Ovary (tissue), 9 donors: ENCODE measurements around the gene TRMO. TPM values are rescaled to one million over a fixed set of nuclear protein-coding genes. Genes with fewer than 3 reads are reported as not detected.

Source experiments
- DNase-seq, 5 donors: peaks; one replicate each; pipeline ENCODE4 v3.0.0-alpha.2; 2019 to 2020
- H3K27ac ChIP-seq, 2 donors: fragments of 200-600 bp; one replicate each; pipeline versions ENCODE4 v1.5.1 to v1.8.0; 2019 to 2022
- H3K27me3 ChIP-seq: fragments of 200-600 bp; one replicate; pipeline ENCODE4 v1.8.0; 2022
- H3K36me3 ChIP-seq: fragments of 200-600 bp; sonication (generic); one replicate; pipeline ENCODE4 v1.5.1; 2019
- H3K4me1 ChIP-seq: one replicate; pipeline ENCODE4 v1.8.1; 2013; ENCODE audit warnings: mild to moderate bottlenecking, moderate library complexity; ENCODE audit not compliant: insufficient read depth
- H3K4me3 ChIP-seq: fragments of 200-600 bp; sonication (generic); one replicate; pipeline ENCODE4 v1.5.1; 2017
- H3K9me3 ChIP-seq, 2 donors: fragments of 200-600 bp in 1 of 2; sonication (generic) in 1 of 2; one replicate each; pipeline versions ENCODE4 v1.5.1 to v1.8.1; 2013 to 2019; ENCODE audit warnings: mild to moderate bottlenecking in 1 of 2, moderate library complexity in 1 of 2
- EP300 ChIP-seq: sonication (generic); formaldehyde crosslinking; IDR thresholded peaks from one replicate; pipeline ENCODE4 v1.6.1; 2017; ENCODE audit warnings: antibody characterized with exemption
- WGBS, 3 donors: extraction: QIAGEN DNeasy Blood & Tissue Kit in 1 of 3; methylation state at CpG; one replicate each; pipeline versions ENCODE4 v1.1.5 to v1.1.7; 2013 to 2017; 5-methylcytosine and 5-hydroxymethylcytosine counted together
- intact Hi-C, 4 donors: fragments of 100-400 bp; cut with DNase I; formaldehyde crosslinking; loops; one replicate each; pipeline versions ENCODE4 v1.11.0 to v1.15.1; 2022 to 2023
- polyA plus RNA-seq, 2 donors: library from polyadenylated mRNA; stranded (reverse); fragments of 200-250 nt in 1 of 2; fragments of 350-450 nt in 1 of 2; fragmentation: Illumina TruSeq in 1 of 2; extraction: RNeasy Lipid Tissue Mini Kit (QIAGEN cat#74804) in 1 of 2; gene quantifications; one replicate each; pipeline ENCODE4 v1.2.3, GENCODE V29; 2013 to 2014
- small RNA-seq: library from RNA; depleted of rRNA; stranded (forward); fragments of <200 nt; gene quantifications from one replicate; pipeline ENCODE3, GENCODE V24; 2016
- total RNA-seq, 7 donors: library from RNA; depleted of rRNA in 2 of 7; stranded (reverse); fragments of >200 nt in 2 of 7; fragmentation: NEBNext Ultra II Directional in 3 of 7; extraction: Animal tissue kit (Norgen Biotek cat#: 25700) in 3 of 7; gene quantifications; one replicate each; pipeline versions ENCODE4 v1.1.0 to v1.2.4, GENCODE V29; 2016 to 2023
- donor health status: DM: no; HTN: no; CAD: no; lungs with moderate emphysema.
- donor health status: DM: no; HTN: no; CAD: no.
- donor health status: Bipolar disorder and iron deficiency.
- donor health status: DM: yes; HTN: yes; CAD: no.
- donor health status: DM: no; HTN: no; CAD: no.
- donor health status: DM: yes; HTN: yes; CAD: no.

The TRMO gene
- total and polyA plus RNA-seq, 9 donors, result 11.5 to 25.3 (median 15.3) TPM

DNA sequence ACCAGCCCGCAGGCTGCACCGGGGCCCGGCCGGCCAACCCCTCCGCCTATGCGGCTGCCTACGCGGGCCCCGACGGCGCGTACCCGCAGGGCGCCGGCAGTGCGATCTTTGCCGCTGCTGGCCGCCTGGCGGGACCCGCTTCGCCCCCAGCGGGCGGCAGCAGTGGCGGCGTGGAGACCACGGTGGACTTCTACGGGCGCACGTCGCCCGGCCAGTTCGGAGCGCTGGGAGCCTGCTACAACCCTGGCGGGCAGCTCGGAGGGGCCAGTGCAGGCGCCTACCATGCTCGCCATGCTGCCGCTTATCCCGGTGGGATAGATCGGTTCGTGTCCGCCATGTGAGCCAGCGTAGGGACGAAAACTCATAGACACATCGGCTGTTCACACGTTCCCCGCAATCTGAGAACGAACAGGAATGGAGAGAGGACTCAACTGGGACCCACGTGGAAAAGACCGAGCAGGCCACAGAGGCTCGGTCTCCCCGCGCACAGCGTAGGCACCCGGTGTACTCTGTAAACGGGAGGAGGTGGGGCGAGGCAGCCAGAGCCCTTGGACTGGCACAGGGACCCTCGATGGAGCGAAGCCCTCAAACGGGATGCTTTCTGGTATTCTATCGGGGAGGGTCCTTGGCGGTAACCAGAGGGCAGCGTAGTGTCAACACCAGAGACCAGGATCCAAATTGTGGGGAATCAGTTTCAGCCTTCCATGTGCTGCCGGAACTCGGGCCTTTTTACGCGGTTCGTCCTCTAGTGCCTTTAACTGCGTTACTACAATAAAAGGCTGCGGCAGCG lies 67.4 kb downstream of the TRMO start:
- H3K4me3 ChIP-seq, result no peak overlapping the region
- peaks cover 1% of the 10 kb centered on the region for H3K4me1 ChIP-seq
- 4 to 5% (median 4%) methylated on average over 44 to 71 of the region's 71 CpGs for WGBS, 3 donors
- H3K36me3 ChIP-seq, result no peaks in the 10 kb centered on the region
- no peak for TF ChIP-seq EP300
- H3K27me3 ChIP-seq, result peaks cover 2% of the 10 kb centered on the region
- H3K27ac ChIP-seq, result no peak overlapping the region
- no peak for DNase-seq
- intact Hi-C loops, result no loop called here
- no peaks in the 10 kb centered on the region for H3K9me3 ChIP-seq

Small RNA genes lying within 50 kb of the gene (small RNA-seq; reads per million reads assigned to genes)
- gene RF00019, result not detected

Other genes starting within 250 kb of the TRMO start
- gene XPA, start 225.2 kb downstream of the TRMO start, total RNA-seq, result 10 to 100 TPM; 13.7 to 23.6 (median 16.7) TPM
- gene XPA, start 225.2 kb downstream of the TRMO start, polyA plus RNA-seq, result 10 to 100 TPM; 16.0 to 20.4 TPM
- gene FOXE1, start 69.3 kb downstream of the TRMO start, total RNA-seq, result not detected
- not detected for gene FOXE1, start 69.3 kb downstream of the TRMO start, polyA plus RNA-seq
- under 1 TPM in 2 of 7 donors, not detected in 5; 0.10 to 0.53 TPM for gene HEMGN, start 15.7 kb upstream of the TRMO start, total RNA-seq
- not detected for gene HEMGN, start 15.7 kb upstream of the TRMO start, polyA plus RNA-seq
- 100 to 1,000 TPM in 5 of 7 donors, 10 to 100 TPM in 2; 41.4 to 167 (median 137) TPM for gene ANP32B, start 60.8 kb upstream of the TRMO start, total RNA-seq
- gene ANP32B, start 60.8 kb upstream of the TRMO start, polyA plus RNA-seq, result 100 to 1,000 TPM; 162 to 302 TPM
- gene NANS, start 134.2 kb upstream of the TRMO start, total RNA-seq, result 10 to 100 TPM; 24.1 to 43.8 (median 33.8) TPM
- 10 to 100 TPM; 28.3 to 41.5 TPM for gene NANS, start 134.2 kb upstream of the TRMO start, polyA plus RNA-seq
- gene TRIM14, start 196.7 kb upstream of the TRMO start, total RNA-seq, result 10 to 100 TPM in 1 of 7 donors, 1 to 10 TPM in 6; 3.6 to 12.2 (median 5.7) TPM
- gene TRIM14, start 196.7 kb upstream of the TRMO start, polyA plus RNA-seq, result 10 to 100 TPM in 1 of 2 donors, 1 to 10 TPM in 1; 2.3 to 24.0 TPM